Neuron (in vitro differentiated cells): ENCODE measurements around the gene NUP214.
"Not testable (repeated sequence)": the region's sequence is repeated elsewhere in the genome, so short reads cannot be mapped to it uniquely, and the experiment has no call there.

Experiments
- H2AFZ ChIP-seq: one replicate; pipeline ENCODE4 v1.6.1; 2013; ENCODE audit warnings: low read depth, mild to moderate bottlenecking, inconsistent platforms, low read length, moderate library complexity
- H3K27me3 ChIP-seq: one replicate; pipeline ENCODE4 v1.6.1; 2013; ENCODE audit warnings: low read length; ENCODE audit not compliant: insufficient read depth
- H3K36me3 ChIP-seq: one replicate; pipeline ENCODE4 v1.6.1; 2013; ENCODE audit warnings: low read length; ENCODE audit not compliant: insufficient read depth
- H3K4me1 ChIP-seq: one replicate; pipeline ENCODE4 v1.6.1; 2013; ENCODE audit warnings: low read length; ENCODE audit not compliant: insufficient read depth
- H3K4me3 ChIP-seq: 2 replicates; pipeline ENCODE4 v1.5.1; 2013; ENCODE audit warnings: mild to moderate bottlenecking, low read length, moderate library complexity
- H3K9me3 ChIP-seq: one replicate; pipeline ENCODE4 v1.6.1; 2013; ENCODE audit warnings: low read length

The NUP214 gene

DNA sequence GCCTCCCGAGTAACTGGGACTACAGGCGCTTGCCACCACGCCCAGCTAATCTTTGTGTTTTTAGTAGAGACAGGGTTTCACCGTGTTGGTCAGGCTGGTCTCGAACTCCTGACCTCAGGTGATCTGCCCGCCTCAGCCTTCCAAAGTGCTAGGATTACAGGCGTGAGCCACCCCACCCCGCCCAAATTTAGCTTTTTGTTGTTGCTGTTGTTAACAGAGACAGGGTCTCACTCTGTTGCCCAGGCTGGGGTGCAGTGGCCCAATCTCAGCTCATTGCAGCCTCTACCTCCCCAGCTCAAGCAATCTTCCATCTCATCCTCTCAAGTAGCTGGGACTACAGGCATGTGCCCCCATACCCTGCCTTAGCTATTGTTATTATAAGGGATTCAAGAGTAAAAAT is 25.5 kb upstream of the NUP214 start:
- H3K9me3 ChIP-seq, H3K36me3 ChIP-seq, H2AFZ ChIP-seq, H3K4me3 ChIP-seq, H3K27me3 ChIP-seq: not testable (repeated sequence)
- peaks cover 21% of the 10 kb centered on the region for H3K4me1 ChIP-seq

DNA sequence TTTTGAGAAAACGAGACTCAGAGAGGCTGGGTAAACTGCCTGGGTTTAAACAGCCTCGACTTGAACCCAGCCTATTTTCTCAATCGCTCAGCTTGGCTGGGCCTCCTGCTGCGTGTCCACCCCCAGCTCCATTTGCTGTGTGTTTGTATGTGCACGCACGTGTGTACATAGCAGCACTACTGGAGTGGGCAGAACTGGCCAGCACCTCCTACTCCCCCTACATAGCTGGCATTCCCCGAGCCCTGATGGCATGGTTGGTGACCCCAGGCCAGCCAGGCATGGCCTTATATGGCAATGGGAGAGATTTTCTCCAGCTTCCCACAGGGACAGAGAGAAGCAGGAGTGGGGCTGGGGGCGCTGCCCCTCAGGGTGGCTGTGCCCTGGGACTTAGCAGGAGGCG is 24.9 kb upstream of the NUP214 start:
- Histone ChIP-seq H3K9me3 (no peaks in the 10 kb centered on the region), H3K27me3 (no peaks in the 10 kb centered on the region), H3K4me1 (peaks cover 21% of the 10 kb centered on the region), H3K36me3 (no peaks in the 10 kb centered on the region), H3K4me3 (no peak overlapping the region), H2AFZ (no peak overlapping the region)

DNA sequence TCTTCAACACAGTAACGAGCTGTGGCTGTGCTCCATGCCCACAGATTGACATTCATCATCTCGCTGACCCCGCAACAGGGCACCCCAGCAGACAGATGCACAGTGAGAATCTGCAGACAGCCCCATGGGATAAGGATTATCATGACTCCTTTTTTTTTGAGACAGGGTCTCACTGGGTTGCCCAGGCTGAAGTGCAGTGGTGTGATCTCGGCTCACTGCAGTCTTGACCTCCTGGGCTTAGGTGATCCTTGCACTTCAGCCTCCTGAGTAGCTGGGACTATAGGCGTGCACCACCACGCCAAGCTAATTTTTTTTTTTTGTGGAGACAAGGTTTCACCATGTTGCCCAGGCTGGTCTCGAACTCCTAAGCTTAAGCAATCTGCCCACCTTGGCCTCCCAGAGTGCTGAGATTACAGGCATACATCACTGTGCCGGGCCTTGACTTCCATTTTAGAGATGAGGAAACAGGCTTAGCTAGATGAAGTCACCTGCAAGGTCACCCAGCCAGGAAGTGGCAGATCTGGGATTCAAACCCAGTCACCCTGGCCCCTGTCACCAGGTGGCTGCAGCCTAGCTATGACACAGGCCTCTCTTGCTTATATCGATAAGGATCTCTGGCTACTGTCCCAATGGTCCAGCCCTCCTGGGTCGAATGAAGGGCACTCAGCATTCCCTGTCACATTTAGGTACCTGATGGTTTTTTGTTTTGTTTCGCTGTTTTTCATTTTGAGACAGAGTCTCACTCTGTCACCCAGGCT is 24.0 kb upstream of the NUP214 start:
- no peak overlapping the region for H3K4me3 ChIP-seq
- no peaks in the 10 kb centered on the region for H3K36me3 ChIP-seq
- no peaks in the 10 kb centered on the region for H3K27me3 ChIP-seq
- peaks cover 16% of the 10 kb centered on the region for H3K4me1 ChIP-seq
- no peaks in the 10 kb centered on the region for H3K9me3 ChIP-seq
- H2AFZ ChIP-seq: no peak overlapping the region

DNA sequence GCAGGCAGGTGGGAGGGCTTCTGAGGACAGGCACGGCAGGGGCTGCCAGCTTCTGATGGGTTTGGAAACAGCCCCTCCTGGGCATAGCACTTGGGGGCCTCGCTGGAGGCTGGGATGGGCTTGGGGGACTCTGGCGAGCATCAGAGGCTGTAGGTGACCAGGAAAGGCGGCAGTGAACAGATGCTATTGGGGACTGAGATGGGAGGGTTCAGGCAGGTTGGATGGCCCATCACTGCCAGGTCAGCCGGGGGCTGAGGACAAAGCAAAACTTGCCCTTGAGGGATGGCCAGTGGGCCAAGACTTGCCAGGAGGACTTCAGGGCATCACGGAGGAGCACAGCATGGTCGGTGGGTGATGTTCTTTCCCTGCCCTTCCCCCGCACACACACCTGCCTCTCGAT is 22.4 kb upstream of the NUP214 start:
- no peaks in the 10 kb centered on the region for H3K9me3 ChIP-seq
- peaks cover 3% of the 10 kb centered on the region for H3K36me3 ChIP-seq
- no peak overlapping the region for H2AFZ ChIP-seq
- peaks cover 2% of the 10 kb centered on the region for H3K4me1 ChIP-seq
- no peaks in the 10 kb centered on the region for H3K27me3 ChIP-seq
- no peak overlapping the region for H3K4me3 ChIP-seq

DNA sequence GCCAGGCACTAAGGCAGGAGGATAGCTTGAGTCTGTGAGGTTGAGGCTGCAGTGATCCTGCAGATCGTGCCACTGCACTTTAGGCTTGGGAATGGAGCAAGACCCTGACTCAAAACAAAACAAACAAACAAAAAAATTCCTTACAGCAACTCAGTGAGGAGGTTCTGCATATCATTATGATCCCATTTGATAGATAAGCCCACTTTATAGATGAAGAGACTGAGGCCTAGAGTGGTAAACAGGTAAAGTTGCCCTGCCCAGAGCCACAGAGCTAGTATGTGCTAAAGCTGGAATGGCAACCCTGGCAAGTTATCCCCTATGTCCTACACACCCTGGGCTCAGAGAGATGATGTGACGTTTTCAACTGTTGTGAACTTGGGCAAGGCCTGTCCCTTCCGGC is 21.9 kb upstream of the NUP214 start:
- Histone ChIP-seq H3K27me3 (no peaks in the 10 kb centered on the region), H3K36me3 (peaks cover 3% of the 10 kb centered on the region), H3K9me3 (no peaks in the 10 kb centered on the region), H3K4me1 (no peaks in the 10 kb centered on the region), H2AFZ (no peak overlapping the region), H3K4me3 (no peak overlapping the region)

DNA sequence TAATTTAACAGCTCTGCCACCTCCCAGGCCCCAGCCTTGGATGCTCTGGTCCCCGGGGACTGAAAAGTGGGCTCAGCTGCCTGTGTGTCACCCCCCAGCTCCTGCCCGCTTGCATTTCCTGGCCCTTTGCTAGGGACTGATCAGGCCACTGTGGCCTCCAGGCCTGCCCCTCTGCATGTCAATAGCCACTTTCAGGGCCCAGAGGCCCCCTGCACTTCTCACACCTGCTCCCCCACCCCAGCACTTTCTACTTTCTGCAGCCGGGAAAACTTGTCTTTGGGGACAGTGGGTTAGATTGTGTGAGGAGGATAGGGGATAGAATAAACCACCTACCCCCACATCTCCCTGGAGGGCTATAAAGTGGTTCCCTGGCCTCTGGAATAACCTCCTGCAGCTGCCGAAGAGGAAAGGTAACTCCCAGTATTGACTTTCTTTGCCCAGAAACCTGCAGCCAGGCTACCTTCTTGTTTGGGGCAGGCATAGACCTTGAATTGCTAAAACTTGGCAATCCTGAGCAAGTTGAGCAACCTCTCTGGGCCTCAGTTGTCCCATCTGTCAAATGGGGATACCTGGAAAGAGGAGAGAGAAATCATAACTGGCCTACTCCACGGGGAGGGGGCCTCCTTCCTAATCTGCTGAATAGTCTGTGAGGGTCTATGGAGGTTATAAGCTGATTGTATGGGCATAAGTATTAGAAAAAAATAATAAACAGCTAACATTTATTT is 21.2 kb upstream of the NUP214 start:
- peaks cover 3% of the 10 kb centered on the region for H3K36me3 ChIP-seq
- H3K27me3 ChIP-seq: no peaks in the 10 kb centered on the region
- H3K4me3 ChIP-seq: no peak overlapping the region
- H3K9me3 ChIP-seq: no peaks in the 10 kb centered on the region
- H2AFZ ChIP-seq: no peak overlapping the region
- no peaks in the 10 kb centered on the region for H3K4me1 ChIP-seq

DNA sequence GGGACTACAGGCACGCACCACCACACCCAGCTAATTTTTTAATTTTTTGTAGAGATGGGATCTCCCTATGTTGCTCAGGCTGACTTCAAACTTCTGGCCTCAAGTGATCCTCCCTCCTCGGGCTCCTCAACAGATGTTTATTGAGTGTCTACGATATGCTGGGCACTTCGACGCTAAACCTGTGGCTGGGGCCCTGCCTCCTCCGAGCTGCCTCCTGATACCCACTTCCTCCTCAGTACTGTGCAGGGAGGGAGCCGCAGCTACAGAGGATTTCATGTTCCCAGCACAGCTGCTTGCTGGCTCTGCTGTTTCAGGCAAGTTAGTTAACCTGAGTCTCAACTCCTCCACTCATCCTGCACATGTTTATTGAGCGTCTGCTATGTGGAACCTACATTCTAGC is 19.4 kb upstream of the NUP214 start:
- Histone ChIP-seq H2AFZ (no peak overlapping the region), H3K4me1 (no peaks in the 10 kb centered on the region), H3K27me3 (no peaks in the 10 kb centered on the region), H3K9me3 (no peaks in the 10 kb centered on the region), H3K4me3 (no peak overlapping the region), H3K36me3 (peaks cover 3% of the 10 kb centered on the region)

DNA sequence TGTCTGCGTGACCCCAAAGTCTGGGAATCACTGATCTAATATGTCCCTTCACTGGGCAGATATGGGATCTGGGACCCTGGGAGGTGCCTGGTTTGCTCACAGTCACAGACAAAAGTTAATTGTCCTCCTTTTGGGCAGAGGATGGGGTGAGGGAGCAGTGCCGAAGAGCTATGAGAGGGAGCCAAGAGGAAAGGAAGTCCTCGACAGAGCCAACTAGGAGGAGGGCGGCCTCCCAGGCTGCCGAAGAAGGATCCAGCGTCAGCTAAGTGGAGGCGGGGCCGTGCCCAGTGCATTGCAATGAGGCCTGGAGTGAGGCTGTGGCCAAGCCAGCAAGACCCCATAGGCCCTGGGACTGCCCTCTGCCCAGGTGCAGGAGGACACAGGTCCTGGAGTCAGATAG is 17.6 kb upstream of the NUP214 start:
- peaks cover 15% of the 10 kb centered on the region for H3K4me1 ChIP-seq
- no peaks in the 10 kb centered on the region for H3K27me3 ChIP-seq
- peaks cover 3% of the 10 kb centered on the region for H3K36me3 ChIP-seq
- no peaks in the 10 kb centered on the region for H3K9me3 ChIP-seq
- H3K4me3 ChIP-seq: no peak overlapping the region
- no peak overlapping the region for H2AFZ ChIP-seq

DNA sequence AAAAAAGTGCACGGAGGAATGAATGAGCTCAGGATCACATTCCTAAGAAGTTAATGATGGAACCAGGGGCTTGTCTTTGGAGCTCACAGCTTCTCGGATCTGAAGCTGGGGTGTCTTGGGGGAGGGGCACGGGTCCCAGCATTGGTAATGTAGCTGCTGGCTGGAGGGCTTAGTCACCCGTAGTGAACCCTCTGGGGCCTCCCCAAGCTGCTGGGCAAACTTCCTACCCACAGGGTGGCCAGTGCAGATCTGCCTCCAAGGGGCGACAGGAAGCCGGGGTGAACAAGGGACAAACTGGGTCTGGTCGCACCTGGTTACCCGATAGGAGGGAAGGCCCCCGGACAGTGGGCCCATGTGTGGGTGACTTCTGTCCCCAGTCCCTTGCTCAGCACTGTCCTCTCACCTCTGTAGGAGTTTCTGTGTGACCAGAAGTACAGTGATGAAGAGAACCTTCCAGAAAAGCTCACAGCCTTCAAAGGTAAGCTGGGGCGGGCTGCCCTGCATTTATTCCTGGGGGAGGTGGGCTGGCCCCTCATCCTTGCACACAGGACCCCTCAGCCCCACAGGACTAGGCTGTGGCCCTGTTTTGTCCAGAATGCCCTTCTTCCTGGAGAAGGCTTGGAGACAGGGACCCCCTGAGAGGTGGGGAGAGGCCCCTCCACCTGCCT is 14.1 kb upstream of the NUP214 start:
- Histone ChIP-seq H3K4me3 (no peak overlapping the region), H3K27me3 (no peaks in the 10 kb centered on the region), H3K36me3 (peaks cover 5% of the 10 kb centered on the region), H3K9me3 (no peaks in the 10 kb centered on the region), H3K4me1 (peaks cover 15% of the 10 kb centered on the region), H2AFZ (peak overlapping the region; percentile 33)

DNA sequence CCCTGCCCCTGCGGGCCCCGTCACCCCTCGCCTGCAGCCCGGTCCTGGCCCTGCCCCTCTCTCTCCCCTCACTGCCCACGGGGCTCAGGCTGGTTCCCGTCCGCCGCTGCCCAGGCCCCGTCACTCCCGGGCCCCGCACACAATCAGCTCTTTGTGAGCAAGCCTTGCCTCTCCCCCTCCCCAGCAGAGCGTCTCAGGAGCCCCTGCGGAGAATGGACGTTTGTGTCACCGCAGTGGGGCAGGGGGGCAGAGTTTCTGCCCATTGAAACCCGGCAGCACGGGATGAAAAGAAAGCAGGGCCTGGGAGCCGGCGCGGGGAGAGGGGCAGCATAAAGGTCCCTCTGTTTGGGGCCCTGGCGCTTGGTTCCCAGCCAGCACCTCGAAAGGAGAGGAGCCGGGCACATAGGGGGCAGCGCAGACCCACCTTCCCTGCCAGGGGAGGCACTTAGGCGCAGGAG is 13.5 kb upstream of the NUP214 start:
- H3K9me3 ChIP-seq: no peaks in the 10 kb centered on the region
- H3K36me3 ChIP-seq: peaks cover 6% of the 10 kb centered on the region
- peaks cover 15% of the 10 kb centered on the region for H3K4me1 ChIP-seq
- no peaks in the 10 kb centered on the region for H3K27me3 ChIP-seq
- no peak overlapping the region for H3K4me3 ChIP-seq
- peak overlapping the region; percentile 33 for H2AFZ ChIP-seq

DNA sequence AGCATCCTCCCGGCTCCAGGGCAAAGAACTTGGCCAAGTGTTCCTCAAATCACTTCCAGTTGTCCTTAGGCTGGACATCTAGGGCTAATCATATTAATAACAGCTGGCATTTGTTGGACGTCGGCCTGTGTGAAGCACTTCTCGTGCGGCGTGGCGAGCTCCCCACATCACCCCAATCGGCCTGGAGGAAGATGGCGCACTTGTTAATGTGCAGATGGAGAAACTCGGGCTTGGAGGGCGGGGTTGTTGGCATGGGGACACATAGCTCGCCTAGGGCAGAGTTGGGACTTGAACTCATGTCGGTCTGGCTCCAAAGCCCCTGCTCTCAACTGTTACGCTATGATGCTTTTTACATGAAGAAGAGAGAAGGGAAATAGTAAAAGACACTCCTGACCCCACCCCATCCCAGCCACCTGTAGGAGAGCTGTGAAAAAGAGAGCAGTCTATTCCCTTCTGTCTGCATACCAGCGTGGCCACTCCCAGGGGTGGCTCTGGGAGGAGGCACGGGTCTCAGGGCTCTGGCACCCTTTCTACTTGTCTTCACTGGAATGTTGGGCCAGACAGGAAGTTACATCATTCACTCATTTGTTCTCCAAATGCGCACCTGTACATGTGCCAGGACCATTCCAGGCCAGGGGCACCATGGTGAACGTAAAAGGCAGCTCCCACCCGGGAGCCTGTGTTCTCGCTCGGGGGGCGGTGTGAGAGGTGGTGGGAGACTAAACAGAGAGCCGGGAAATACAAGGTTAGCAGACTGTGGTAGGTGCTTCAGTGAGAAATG is 12.8 kb upstream of the NUP214 start:
- Histone ChIP-seq H3K27me3 (no peaks in the 10 kb centered on the region), H3K9me3 (no peaks in the 10 kb centered on the region), H3K4me3 (no peak overlapping the region), H3K36me3 (peaks cover 12% of the 10 kb centered on the region), H3K4me1 (peaks cover 15% of the 10 kb centered on the region), H2AFZ (no peak overlapping the region)

DNA sequence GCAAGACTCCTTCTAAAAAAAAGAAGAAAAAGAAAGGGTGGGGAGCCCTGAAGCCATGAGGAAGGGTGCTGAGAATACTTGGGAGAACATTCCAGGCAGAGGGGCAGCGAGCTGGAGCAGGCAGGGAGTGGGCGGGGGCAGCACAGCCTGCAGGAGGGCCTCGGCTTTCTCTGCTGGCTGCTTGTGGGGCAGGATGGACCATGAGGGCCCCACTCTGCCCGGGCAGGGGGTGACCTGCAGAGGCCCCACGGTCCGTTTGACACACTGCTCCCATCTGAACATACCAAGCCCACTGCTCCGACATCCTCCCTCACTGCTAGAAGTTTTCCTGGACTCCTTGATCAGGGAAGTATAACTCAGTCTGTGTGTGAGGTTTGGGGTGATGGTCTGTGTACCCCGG is 11.7 kb upstream of the NUP214 start:
- H3K27me3 ChIP-seq: no peaks in the 10 kb centered on the region
- no peak overlapping the region for H2AFZ ChIP-seq
- no peaks in the 10 kb centered on the region for H3K9me3 ChIP-seq
- H3K4me1 ChIP-seq: peaks cover 15% of the 10 kb centered on the region
- H3K36me3 ChIP-seq: peaks cover 18% of the 10 kb centered on the region
- H3K4me3 ChIP-seq: no peak overlapping the region
